Tibial artery (tissue), 4 donors: ENCODE measurements around the gene KCNK3.

Source experiments
- DNase-seq, 2 donors: peaks; one replicate each; pipeline ENCODE4 v3.0.0-alpha.2; 2019
- H3K27ac ChIP-seq, 2 donors: fragments of 200-600 bp; sonication (generic) in 1 of 2; 1 replicate in 1 of 2; 2 replicates in 1 of 2; pipeline ENCODE4 v1.5.1; 2018 to 2019; ENCODE audit warnings: mild to moderate bottlenecking in 1 of 2
- H3K27me3 ChIP-seq, 2 donors: fragments of 200-600 bp; sonication (generic) in 1 of 2; one replicate each; pipeline versions ENCODE4 v1.5.1 to v1.6.0; 2016 to 2019
- H3K36me3 ChIP-seq, 3 donors: fragments of 200-600 bp; sonication (generic) in 2 of 3; one replicate each; pipeline ENCODE4 v1.5.1; 2016 to 2019; ENCODE audit warnings: mild to moderate bottlenecking in 2 of 3
- H3K4me1 ChIP-seq, 4 donors: fragments of 200-600 bp; sonication (generic) in 2 of 4; 1 replicate in 3 of 4; 2 replicates in 1 of 4; pipeline ENCODE4 v1.5.1; 2016 to 2019
- H3K4me3 ChIP-seq, 2 donors: fragments of 200-600 bp; sonication (generic) in 1 of 2; 1 replicate in 1 of 2; 2 replicates in 1 of 2; pipeline ENCODE4 v1.5.1; 2018 to 2019; ENCODE audit warnings: mild to moderate bottlenecking in 2 of 2
- H3K9me3 ChIP-seq, 3 donors: fragments of 200-600 bp; sonication (generic) in 1 of 3; one replicate each; pipeline ENCODE4 v1.5.1; 2016 to 2019
- CTCF ChIP-seq, 2 experiments: fragments of 200-600 bp in 1 of 2; fragments of 450-650 bp in 1 of 2; IDR thresholded peaks; one replicate each; pipeline ENCODE4 v1.5.1; 2017 to 2019; ENCODE audit warnings: antibody characterized with exemption in 2 of 2, mild to moderate bottlenecking in 1 of 2, moderate library complexity in 1 of 2
- intact Hi-C: fragments of 100-400 bp; cut with DNase I; formaldehyde crosslinking; loops from one replicate; pipeline ENCODE4 v1.15.0; 2023; ENCODE audit warnings: low total_unique reads

The KCNK3 gene

GRCh38 chr2:26685989-26686839 is 6.3 kb upstream of the KCNK3 start:
- no peaks in the 10 kb centered on the region for H3K9me3 ChIP-seq
- H3K27me3 ChIP-seq: no peaks in the 10 kb centered on the region
- DNase-seq: no peak
- peaks cover 0 to 22% (median 13%) of the 10 kb centered on the region in 4 donors for H3K4me1 ChIP-seq
- H3K4me3 ChIP-seq: no peak overlapping the region
- TF ChIP-seq CTCF (IDR thresholded peaks at IDR 0.05): no peak
- no peaks in the 10 kb centered on the region for H3K36me3 ChIP-seq
- no peak overlapping the region for H3K27ac ChIP-seq
- intact Hi-C loops: loop anchor here (5.0 kb wide), 1 partner anchor 56 kb away; no protein-coding TSS in a partner anchor

- no peaks in the 10 kb centered on the region for H3K36me3 ChIP-seq
- no peak for TF ChIP-seq CTCF (IDR thresholded peaks at IDR 0.05)
- no peak overlapping the region for H3K4me3 ChIP-seq
- no peak for DNase-seq
- intact Hi-C loops: loop anchor here (5.0 kb wide), 1 partner anchor 55 kb away; no protein-coding TSS in a partner anchor
- peaks cover 0 to 22% (median 13%) of the 10 kb centered on the region in 4 donors for H3K4me1 ChIP-seq
- no peaks in the 10 kb centered on the region for H3K9me3 ChIP-seq
- H3K27me3 ChIP-seq: no peaks in the 10 kb centered on the region
- no peak overlapping the region for H3K27ac ChIP-seq
Observed at GRCh38 chr2:26687328-26687727, 5.2 kb upstream of the KCNK3 start.

- no peaks in the 10 kb centered on the region for H3K9me3 ChIP-seq
- intact Hi-C loops: loop anchor here (2.0 to 5.0 kb wide), 2 partner anchors 54 to 71 kb away; no protein-coding TSS in a partner anchor
- H3K27me3 ChIP-seq: no peaks in the 10 kb centered on the region
- no peak overlapping the region for H3K27ac ChIP-seq
- H3K4me1 ChIP-seq: peaks cover 0 to 19% (median 13%) of the 10 kb centered on the region in 4 donors
- no peak for DNase-seq
- H3K4me3 ChIP-seq: no peak overlapping the region
- H3K36me3 ChIP-seq: no peaks in the 10 kb centered on the region
- TF ChIP-seq CTCF (IDR thresholded peaks at IDR 0.05): no peak
Observed at GRCh38 chr2:26687801-26688200, 4.7 kb upstream of the KCNK3 start.

GRCh38 chr2:26691161-26691560 is 1.4 kb upstream of the KCNK3 start:
- Histone ChIP-seq H3K9me3 (no peaks in the 10 kb centered on the region), H3K4me1 (peaks cover 0 to 40% (median 28%) of the 10 kb centered on the region in 4 donors), H3K27me3 (peaks cover 0 to 6% of the 10 kb centered on the region in 2 donors), H3K27ac (peak overlapping the region; percentile 78 to 87), H3K36me3 (no peaks in the 10 kb centered on the region), H3K4me3 (no peak overlapping the region)
- TF ChIP-seq CTCF (IDR thresholded peaks at IDR 0.05): no peak
- no peak for DNase-seq
- intact Hi-C loops: loop anchor here (2.0 kb wide), 1 partner anchor 34 kb away; no protein-coding TSS in a partner anchor

- Histone ChIP-seq H3K9me3 (no peaks in the 10 kb centered on the region), H3K4me3 (peak overlapping the region; percentile 30 to 56), H3K27me3 (peaks cover 0 to 6% of the 10 kb centered on the region in 2 donors), H3K4me1 (peaks cover 0 to 40% (median 29%) of the 10 kb centered on the region in 4 donors), H3K27ac (peak overlapping the region; percentile 78 to 87), H3K36me3 (no peaks in the 10 kb centered on the region)
- no peak for TF ChIP-seq CTCF (IDR thresholded peaks at IDR 0.05)
- peak; percentile 66 to 95 for DNase-seq
- intact Hi-C loops: loop anchor here (2.0 kb wide), 1 partner anchor 33 kb away; no protein-coding TSS in a partner anchor
Observed at GRCh38 chr2:26691881-26692278, 642 bp upstream of the KCNK3 start.
